Left ventricle myocardium superior (tissue), 1 donor: Measurements from ENCODE around the gene ZC3H8. TPM values are rescaled to one million over a fixed set of nuclear protein-coding genes. Genes with fewer than 3 reads are reported as not detected.

Experiments
- ATAC-seq: fragments of 200-7000 bp; cut with Tn5 transposase; one replicate; pipeline ENCODE4 v1.9.1; 2020; ENCODE audit warnings: mild to moderate bottlenecking, moderate library complexity
- DNase-seq: peaks from one replicate; pipeline ENCODE4 v3.0.0-alpha.2; 2020
- intact Hi-C: fragments of 100-400 bp; cut with micrococcal nuclease; formaldehyde crosslinking; loops from one replicate; pipeline ENCODE4 v1.11.0; 2022
- total RNA-seq: library from RNA; stranded (reverse); fragmentation: NEBNext Ultra II Directional; extraction: Animal tissue kit (Norgen Biotek cat#: 25700); gene quantifications from one replicate; pipeline ENCODE4 v1.2.1, GENCODE V29; 2021
- donor health status: DM: no; HTN: yes; CAD: no; lungs with severe emphysema.

Gene ZC3H8
- total RNA-seq, 1 donor from 2014 or later, result 14.0 TPM

DNA sequence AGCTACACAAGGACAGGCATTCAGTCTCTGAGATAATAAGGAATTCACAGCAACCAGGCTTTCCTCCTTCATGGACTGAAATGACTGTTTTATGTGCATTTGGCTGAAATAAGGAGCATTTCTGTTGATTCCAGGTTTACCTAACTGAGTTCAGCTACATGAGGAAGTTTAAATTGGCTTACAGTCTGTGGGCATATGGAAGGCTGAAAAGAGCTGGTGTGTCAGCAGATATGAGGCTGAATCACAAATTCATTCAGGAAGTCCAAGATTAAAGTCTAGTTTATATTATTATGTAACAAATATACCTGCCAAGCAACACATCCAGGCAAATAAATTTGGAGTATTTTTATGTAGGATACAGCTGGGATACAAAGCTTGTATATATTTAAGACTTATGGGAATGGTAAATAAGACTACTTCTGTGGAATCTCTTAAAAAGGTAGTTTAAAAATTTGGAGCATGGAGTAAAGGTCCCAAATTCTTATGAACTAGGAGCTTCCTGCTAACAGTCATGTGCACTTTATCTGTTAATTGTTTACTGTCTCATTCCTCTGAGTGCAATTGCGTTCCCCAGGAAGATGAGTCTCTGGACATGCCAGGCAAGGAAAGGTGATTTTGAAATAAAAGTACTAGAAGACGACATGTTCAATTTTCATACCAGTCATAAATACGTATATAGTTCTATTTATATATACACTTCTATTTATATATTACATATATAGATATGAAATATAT, 53.0 kb downstream of the ZC3H8 start:
- DNase-seq, result no peak
- intact Hi-C loops, result no loop called here

DNA sequence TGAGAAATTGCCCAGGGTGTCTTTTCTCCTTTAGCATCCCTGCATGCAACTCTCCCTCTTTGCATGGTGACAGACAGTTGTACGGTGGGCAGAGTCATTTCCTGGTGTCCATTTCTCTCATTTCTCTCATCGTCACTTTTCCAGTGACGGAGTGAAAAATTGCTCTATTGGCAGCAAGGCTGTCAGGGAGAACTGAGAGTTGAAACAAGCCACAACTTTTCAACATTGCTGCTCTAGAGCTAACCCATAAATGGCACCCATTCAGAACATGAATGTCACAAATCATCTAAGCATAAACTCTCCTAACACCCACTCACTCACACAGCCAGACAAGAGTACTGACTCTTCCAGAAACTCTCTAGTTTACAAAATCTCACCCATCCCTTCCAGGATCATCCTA, 55.7 kb downstream of the ZC3H8 start:
- DNase-seq, result no peak
- ATAC-seq, result no peak
- intact Hi-C loops, result no loop called here

More for the DNA sequence above, 53.0 kb downstream of the ZC3H8 start:
- no peak for ATAC-seq

DNA sequence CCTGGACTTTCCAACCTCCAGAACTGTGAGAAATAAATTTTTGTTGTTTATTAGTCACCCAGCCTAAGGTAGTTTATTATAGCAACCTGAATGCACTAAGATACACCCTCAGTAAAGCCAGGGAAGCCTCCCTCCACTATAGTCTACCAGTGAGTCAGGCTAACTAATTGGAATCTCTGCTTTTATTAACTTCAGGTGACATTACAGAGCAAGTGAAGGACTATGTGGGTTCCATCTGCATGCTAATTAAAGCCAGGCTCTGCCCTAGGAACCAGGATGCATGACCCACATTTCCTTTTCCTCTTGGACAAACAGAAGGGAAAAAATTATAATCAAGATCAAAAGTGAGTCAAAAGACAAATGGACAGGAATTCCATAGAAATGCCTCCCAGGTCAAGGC, 56.1 kb downstream of the ZC3H8 start:
- no peak for DNase-seq
- intact Hi-C loops, result no loop called here
- no peak for ATAC-seq

DNA sequence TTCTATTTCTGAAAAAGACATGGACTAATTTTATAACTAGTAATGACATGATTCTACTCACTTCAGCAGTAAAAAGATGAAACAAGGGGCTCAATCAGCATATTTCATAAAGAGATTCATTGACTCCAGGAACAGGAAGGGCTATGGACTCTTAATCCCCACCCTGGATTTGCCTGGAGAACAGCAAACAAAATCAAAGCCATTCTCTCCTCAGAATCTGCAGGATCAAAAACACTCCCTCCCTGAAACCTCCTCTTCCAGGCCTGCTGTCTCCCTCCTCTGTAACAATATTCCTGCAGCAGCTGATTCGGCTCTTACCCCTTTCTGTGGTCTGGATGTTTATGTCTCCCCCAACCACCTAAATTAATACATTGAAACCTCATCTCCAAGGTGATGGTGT, 57.0 kb downstream of the ZC3H8 start:
- intact Hi-C loops, result no loop called here
- no peak for ATAC-seq
- DNase-seq, result no peak

DNA sequence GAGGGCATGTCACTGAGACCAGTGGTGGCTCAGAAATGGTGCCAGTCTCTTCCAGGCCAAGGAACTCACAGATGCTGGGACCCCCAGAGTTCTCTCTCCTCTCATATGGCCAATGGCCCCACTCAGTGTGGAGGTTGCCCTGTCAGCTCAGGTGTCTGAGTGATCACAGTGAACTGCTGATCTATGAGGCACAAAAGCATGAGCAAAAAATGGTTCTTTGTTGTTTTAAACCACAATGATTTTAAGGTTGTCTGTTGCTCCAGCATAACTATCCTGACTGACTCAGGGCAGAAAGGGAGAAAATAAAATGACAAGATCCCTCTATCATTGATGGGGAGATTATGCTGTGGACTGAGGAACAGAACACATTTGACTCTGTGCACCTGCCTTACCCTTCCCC, 58.9 kb downstream of the ZC3H8 start:
- intact Hi-C loops, result no loop called here
- no peak for DNase-seq
- ATAC-seq, result no peak

DNA sequence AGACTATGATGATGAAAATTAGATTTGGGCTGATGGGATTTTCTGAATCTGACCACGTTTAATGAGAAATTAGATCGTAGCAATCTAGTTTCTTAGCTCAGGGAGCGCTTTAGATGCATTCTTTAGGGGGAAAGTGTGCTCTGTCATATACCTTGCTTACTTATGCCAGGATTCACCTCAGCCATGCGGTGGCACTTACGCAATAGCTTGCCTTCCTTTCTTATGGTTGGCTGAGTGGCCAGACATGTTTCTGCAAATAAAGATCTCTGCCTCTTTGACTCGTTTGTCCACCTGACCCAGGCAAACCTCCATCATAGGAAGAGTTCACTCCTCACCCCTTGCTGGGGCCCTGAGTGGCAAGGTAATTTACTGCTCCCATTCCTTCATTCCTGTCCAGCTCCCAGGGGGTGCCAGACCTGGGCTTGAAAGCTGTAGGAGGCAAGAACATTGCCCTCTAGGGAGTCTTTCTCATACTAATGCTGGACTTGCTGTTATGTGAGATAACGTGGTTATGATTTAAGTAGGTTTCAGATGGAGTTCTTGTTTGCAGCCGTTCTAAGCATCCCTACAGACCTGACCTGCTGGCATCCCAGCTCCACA, 59.6 kb downstream of the ZC3H8 start:
- intact Hi-C loops, result no loop called here
- no peak for DNase-seq
- ATAC-seq, result no peak

DNA sequence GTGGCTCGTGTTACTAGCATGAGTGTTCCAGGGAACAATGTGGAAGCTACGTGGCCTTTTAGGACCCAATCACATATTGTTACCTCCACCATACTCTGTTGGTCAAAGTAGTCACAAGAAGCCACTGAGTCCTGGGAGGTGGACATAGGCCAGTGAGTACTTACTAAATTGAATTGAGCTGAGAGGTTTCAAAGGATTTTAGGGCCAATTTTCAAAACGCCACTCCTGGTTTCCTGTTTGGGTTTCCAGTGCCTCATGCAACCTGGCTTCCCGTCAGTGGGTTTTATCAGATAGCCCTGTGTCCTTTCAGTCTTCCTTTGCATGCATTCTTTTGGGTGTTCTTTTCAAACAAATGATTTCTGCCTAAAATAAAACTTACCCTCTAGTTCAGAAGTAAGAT, 60.4 kb downstream of the ZC3H8 start:
- no peak for DNase-seq
- ATAC-seq, result no peak
- intact Hi-C loops, result no loop called here

DNA sequence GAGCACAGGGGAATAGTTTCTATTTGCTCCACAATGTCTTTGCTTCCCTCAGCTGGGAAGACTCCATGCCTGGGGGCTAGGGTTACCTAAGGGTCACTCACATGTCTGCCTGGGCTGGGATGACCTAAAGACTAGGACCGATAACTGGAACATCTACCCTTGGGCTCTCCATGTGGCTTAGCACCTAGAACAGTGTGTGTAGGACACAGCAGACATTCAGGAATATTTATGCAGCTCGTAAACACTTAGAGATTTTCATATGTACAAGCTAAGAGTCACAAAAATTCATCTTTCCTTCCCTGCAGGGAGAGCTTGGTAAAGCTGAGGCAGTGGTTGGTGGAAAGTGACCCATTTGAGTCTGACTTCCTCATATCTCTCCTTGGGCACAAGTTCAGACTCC, 60.8 kb downstream of the ZC3H8 start:
- intact Hi-C loops, result no loop called here
- ATAC-seq (no peak), DNase-seq (no peak)

DNA sequence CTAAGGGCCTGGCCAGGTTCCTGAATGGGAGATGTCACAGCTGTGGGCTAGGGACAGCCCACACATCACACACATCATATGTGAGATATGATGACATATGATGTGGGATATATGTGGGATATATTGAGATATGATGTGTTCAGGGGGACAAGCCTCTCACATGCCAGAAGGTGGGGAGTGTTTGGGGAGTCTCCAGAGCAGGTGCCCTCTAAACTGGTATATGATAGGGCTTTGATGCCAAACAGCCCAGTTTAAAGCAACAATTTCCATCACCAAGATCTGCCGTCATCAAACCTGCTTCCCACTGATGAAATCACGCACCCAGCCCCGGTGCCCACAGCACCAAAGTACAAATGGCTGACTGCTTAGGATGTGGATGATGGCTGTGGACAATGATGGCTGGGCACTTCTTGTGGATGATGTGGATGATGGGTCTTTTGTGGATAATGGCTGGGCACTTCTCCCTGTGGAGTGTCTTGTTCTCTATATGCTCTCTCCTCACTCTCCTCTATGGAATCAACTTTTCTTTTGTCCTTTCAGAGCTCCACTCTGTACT, 65.8 kb downstream of the ZC3H8 start:
- ATAC-seq, result no peak
- DNase-seq, result no peak
- intact Hi-C loops, result no loop called here

DNA sequence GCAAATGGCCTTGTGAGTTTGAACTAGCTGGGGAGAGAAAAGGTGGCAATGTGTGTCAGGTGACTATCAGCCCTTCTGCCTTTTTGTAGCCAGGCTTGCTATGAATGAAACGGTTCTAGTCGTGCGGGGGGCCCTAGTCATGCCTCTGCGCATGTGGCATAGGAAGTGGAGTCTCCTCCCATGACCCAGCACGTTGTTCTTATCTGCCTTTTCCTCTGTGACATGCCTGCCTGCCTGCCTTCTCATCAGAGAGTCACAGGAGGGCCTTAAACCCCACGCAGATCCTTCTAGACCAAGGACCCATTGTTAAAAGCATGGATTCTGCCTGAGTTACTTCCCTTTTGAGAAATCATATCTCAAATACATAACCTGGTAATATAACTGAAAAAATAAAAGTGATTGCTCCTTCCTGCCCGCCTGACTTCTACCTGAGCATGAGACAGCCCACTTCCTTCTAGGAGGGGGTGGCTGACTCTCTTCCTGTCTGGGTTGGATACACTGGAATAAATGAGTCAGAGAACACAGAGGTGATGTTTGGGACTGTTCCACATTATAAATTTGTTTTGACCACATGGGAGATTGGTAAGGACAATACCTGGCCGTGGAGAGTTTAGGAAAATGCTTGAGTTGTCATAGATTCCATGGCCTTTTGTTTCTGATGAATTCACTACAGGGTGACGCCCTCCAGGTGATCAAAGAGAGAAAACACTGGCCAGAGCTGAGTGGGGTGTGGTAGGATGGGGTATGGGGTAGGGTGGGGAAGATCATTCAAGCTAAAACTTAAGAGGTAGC, 66.8 kb downstream of the ZC3H8 start:
- DNase-seq (no peak), ATAC-seq (no peak)

DNA sequence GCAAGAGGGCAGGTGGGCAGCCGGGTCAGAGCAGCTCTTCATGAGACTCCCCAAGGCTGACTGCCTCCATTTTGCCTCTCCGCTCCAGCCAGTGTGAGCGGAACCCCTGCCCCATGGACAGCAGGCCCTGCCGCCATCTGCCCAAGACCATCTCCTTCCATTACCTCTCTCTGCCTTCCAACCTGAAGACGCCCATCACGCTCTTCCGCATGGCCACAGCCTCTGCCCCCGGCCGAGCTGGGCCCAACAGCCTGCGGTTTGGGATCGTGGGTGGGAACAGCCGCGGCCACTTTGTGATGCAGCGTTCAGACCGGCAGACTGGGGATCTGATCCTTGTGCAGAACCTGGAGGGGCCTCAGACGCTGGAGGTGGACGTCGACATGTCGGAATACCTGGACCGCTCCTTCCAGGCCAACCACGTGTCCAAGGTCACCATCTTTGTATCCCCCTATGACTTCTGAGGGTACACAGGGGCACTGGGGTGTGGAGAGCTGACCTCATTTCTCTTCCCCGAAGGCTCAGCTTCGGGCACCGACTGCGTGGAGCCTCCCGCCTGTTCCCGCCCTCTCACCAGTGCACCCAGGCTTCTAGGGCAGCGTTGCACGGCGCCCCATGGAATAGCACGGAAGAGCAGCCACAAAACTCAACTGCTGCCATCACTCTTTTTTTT, 67.7 kb downstream of the ZC3H8 start:
- intact Hi-C loops, result no loop called here
- DNase-seq, result no peak
- ATAC-seq, result no peak

More for the DNA sequence above, 66.8 kb downstream of the ZC3H8 start:
- intact Hi-C loops, result no loop called here

DNA sequence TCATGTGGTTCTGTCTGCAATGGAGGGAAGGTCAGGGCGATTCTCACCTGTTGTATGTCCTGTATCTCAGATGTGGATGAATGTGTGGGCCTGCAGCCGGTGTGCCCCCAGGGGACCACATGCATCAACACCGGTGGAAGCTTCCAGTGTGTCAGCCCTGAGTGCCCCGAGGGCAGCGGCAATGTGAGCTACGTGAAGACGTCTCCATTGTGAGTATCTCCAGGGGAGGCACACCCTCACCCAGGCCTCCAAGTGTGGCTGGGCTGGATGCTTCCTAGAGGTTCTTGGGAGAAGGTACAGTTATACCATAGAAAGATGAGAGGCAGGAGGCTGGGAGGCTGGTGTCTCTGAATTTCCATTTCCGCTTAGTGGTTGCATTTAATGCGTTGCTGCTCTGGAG, 69.7 kb downstream of the ZC3H8 start:
- intact Hi-C loops, result no loop called here
- no peak for DNase-seq
- no peak for ATAC-seq

DNA sequence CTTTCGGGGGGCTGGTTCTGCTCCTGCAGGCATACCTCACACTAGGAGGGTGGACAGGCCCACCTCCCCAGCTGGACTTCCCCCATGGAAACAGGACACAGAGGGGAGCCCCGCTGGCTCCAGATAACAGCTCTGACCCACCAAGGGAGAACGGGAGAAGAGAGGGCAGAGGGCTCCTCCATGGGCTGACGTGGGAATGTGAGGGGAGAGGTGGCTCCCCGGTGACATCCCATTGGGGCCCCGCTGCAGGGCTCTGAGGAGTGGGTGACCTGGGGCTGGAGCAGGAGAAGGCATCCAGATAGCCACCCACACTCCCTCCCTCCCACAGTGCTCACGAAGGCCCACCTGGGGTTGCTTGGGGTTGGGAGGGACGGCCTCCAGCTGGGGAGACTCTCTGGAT, 70.7 kb downstream of the ZC3H8 start:
- no peak for ATAC-seq

DNA sequence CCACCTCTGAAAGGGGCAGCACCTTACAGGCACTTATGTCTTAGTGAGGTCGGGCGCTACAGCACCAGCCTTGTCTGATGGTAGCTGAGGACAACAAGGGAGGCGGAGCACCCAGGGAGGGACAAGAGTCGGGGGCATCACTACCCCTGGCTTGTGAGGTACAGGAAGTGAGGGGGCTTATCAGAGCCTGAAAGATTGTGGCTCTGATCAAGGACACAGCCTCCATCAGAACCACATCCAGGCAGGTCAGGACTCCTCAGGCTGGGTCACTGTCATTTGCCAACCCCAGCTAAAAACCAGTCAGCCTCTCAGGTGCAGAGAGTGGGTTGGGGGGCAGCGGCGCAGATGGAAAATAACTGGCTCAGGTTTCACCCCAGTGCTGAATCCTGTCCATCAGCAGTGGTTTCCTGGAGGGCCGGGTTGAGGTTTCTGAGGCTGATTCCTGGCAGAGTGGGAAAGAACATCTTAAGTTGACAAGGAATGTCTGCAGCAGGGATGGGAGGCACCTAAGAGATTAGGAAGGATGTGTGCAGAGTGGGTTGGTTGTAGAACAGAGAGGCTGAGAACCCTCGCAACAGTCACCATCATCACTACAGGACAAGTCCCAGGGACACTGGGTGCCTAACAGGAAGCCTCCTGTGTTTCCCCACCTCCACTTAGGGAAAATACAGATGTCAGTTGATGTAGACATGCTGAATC, 71.4 kb downstream of the ZC3H8 start:
- ATAC-seq, result no peak
- intact Hi-C loops, result no loop called here
- no peak for DNase-seq

More for the DNA sequence above, 70.7 kb downstream of the ZC3H8 start:
- no peak for DNase-seq
- intact Hi-C loops, result no loop called here

DNA sequence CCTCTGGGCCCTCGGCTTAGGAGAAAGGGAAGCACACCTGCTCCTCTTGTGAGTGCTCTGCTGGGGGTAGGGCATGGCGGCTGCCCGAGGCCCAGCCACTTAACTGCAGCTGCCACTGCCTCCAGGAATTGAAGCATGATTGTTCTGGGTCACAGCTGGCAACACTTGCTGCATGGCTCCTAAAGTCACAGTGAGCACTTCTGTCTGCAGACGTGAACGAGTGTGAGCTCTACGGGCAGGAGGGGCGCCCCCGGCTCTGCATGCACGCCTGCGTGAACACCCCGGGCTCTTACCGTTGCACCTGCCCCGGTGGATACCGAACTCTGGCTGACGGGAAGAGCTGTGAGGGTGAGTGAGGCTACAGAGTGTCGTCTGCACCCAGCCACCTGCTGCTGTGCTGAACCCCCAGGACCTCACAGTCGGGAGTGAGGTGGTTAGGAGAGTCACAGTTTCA, 72.2 kb downstream of the ZC3H8 start:
- DNase-seq (no peak), ATAC-seq (no peak)
- intact Hi-C loops, result no loop called here

DNA sequence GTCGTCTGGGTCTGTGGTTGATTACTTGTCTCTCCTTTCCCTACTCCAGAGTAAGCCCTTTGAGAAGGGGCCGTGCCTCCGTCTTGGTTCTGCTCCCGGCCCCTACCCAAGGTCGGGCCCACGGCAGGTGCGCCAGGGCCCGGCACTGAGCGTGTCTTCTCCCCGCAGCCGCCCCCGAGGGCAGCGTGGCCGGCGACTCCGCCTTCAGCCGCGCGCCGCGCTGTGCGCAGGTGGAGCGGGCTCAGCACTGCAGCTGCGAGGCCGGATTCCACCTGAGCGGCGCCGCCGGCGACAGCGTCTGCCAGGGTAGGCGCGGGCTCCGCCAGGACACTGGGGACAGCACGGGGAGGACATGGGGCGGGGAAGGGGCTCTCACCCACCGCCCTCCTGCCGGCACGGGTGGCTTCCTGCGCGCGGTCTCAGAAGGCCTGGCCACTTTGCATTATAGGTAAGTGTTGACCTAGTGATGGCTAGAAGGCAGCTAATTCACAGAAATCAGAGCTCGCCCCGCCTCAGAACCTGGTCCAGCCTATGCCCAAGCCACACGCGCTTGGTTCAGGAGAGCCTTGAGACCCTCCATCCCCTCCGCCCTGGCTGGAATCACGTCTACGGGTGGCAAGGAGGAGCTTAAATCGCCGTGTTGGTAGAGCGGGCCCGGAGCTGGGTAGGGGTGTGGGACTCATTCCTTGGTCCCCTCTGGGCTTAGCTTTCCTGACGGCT, 73.1 kb downstream of the ZC3H8 start:
- intact Hi-C loops, result no loop called here
- DNase-seq (no peak), ATAC-seq (peak; percentile 46)

DNA sequence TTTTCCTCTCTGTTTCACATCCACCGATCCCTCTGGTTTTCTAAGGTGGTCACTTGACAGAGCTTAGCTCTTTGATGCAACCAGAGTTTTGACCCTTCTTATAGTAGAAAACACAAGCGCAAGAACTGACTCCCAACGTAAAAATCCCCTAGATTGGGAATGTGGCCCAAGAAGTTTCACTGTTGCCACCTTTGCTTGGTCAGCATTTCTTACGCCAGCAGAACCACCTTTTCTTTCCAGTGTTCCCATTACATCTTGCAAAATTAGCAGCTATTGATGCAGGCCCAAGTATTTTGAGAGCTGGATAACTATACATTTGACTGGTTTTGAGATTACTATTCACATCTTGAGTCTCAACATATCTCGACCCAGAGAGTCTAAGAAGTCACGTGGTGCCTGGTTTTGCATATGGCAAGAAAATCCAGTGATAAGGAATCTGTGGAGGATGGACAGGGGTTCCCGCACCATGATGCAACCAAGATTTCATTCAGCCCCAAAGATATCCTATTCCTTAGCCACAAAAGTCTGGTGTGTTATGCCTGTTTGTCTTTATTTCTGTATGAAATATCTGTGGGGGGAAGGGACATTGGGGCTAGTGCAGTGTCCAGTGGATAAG, 78.8 kb downstream of the ZC3H8 start:
- intact Hi-C loops, result no loop called here
- ATAC-seq (no peak), DNase-seq (no peak)

DNA sequence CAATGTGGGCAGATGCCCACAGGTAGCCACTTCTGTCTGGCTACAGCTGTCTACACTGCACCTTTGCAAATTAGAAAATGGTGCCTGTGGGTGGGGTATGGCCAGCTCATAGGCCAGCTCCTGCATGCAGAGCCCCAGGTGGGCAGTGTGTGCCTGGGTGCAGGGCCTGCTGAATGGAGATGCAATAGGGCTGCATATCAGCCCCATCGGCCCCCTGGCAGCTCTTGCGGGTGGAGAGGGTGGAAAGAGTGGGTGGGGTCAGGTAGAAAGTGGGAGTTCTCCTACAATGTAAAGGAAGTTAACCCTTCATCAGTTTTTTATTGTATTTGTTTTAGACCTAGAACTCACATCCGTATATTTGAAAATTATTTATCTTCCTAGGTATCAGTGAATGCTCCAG, 79.5 kb downstream of the ZC3H8 start:
- ATAC-seq (no peak), DNase-seq (no peak)
- intact Hi-C loops, result no loop called here
